COR-L47 (cell line): ENCODE results near the gene KCNIP1.
A peak's percentile ranks its signal among the peaks of the same experiment; 100 is the strongest.

Experiments used
- DNase-seq: peaks from one replicate; lab custom pipeline; 2025; lab: John Stamatoyannopoulos, UW

KCNIP1 gene

GRCh38 chr5:170628691-170629565 lies 125.1 kb downstream of the KCNIP1 start:
- no peak for DNase-seq

- DNase-seq = no peak
Measured at GRCh38 chr5:170629566-170630175, 125.9 kb downstream of the KCNIP1 start.

DNA sequence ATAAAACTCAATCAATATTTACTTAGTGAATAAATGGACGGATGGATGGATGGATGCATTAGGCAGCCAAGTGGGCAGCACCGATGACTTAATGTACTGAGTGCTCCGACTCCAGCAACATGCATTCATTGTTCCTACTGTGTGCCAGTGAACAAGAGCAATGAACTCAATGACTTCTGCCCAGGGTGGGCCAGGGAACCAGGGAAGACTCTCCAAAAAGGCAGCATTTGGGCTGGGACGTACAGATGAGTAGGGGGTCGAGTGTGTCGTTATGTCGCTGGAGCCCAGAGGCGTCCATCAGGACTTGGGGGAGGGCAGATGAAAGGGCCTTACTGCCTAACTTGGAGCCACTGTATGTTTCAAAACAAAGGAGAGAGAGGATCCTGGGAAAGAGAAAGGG lies 126.4 kb downstream of the KCNIP1 start:
- no peak for DNase-seq

- DNase-seq = no peak
Measured at GRCh38 chr5:170630711-170631141, 126.9 kb downstream of the KCNIP1 start.

DNA sequence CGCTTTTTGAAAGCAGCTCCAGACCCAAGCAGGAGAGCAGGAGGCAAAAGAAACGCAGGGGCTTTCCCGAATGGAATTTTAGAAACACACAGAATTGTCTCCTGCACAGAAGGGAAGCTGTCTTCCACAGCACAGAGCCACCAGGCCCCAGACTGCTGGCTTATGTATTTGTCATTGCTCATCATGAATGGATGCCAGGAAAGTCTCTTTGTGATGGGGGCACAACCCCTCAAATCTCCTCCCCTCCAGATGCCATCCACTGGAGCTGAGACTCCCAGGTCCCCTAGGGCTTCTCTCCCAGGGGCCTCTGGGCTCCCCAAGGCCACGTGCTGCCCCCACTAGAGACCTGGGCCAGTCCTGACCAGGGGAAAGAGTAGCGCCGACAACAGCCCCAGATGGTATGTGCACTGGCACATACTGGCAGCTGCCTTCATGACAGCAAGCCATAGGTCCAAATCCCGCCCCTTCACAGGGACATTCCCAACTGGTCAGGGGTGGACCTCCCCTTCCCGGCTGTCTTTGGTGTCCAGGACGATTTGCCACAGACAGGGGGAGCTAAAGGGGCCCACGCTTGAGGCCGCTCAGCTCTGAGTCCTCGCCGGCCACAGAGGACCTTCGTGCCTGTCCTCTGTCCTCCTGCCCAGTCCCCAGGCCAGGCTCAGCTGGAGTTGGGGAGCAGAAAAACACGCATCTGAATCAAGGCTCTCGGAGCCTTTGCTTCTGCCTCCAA lies 127.8 kb downstream of the KCNIP1 start:
- no peak for DNase-seq

DNA sequence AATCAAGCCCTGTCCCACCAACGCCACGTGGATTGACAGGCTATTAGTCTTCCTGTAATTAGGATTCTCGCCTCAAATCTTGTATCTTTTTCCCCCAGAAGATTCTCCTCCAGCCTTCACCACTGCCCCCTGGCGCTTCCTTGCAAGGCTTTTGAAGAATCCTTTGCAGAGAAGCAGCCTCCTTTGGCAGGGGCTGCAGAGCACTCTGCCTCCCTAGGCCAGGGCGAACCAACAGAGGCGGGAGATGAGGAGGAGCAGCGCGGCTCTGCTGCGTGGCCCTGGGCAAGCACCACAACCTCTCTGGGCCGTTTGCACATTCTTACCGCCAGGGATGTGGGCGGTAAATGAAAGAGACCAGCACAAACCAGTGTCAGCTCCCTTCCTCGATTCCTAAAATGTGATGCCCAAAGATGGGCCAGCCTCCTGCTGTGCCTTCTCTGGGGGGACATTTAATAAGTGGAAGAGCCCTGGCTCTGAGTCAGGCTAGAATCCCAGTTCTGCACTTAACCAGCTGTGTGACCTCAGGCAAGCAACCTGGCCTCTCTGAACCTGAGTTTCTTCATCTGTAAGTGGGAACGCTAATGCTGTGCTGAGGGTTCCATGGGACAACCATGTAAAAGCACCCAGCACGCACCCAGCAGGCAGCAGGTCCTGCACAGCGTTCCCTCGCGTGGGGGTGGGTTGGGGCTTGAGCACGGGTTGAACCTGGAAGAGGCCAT lies 128.6 kb downstream of the KCNIP1 start:
- no peak for DNase-seq

DNA sequence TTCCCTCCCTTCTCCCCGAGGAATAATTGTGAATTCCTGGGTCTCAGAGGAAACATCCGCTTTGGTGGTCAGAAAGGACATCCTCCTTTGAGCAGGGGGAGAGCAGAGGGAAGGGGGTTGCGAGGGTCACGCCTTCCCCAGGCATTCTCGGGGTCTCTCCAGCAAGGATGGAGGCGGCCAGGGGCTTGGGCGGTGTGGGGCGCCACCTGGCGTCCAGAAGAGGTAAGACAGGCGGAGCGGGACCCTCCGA lies 129.1 kb downstream of the KCNIP1 start:
- peak; percentile 29 for DNase-seq

DNA sequence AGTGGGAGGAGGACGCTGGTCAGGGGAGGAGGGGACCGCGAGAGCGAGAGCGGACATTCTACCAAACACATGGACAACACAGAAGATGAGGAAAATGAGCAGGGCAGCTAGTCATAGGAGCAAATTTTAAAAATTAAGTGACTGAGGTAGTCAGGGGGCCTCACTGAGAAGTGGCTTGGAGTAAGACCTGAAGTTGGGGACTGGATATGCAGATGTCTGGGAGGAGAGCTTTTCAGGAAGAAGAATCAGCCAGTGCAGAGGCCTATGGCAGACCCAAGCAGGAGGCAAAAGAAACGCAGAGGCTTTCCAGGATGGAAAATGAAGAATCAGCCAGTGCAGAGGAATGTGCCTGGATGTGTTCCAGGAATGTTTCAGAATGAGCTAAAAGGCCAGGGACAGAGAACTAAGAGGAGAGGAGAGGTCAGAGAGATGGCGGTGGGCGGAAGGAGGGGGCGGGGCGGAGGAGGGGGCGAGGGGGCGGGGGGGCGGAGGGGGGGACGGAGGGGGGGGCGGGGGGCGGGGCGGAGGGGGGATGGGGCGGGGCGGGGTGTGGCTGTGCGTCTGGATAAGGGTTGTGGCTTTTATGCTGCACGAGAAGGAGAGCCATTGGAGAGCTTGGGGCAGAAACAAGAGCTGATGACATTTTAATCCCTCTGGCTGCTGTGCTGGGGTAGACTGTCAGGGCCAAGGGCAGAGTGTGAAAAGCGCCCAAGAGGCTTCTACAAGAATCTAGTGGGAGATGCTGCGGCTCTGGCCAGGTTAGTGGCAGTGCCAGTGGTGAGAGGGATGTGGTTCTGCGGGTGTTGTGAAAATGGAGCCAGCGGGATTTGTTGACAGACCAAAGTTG lies 129.6 kb downstream of the KCNIP1 start:
- no peak for DNase-seq

GRCh38 chr5:170634256-170634990 lies 130.6 kb downstream of the KCNIP1 start:
- no peak for DNase-seq

GRCh38 chr5:170635706-170636105 lies 131.9 kb downstream of the KCNIP1 start:
- DNase-seq = no peak

DNA sequence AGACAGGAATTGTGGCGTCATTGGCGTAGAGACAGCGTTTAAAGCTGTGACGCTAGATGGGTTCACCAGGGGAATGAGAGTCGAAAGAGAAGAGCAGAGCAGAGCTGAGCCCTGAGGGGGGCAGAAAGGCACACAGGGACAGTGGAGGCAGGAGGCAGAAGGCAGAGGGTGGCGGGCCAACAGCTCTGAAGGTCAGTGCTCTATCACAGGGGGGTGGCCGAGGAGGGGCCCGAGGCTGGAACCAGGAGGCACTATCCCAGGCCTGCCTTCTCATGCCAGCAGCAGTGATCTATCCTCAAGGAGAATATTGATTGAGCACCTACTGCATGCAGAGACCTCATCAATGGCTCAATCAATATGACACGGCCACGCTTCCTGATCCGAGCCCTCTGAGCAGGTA lies 132.4 kb downstream of the KCNIP1 start:
- DNase-seq = no peak

GRCh38 chr5:170636801-170637477 lies 133.1 kb downstream of the KCNIP1 start:
- no peak for DNase-seq

DNA sequence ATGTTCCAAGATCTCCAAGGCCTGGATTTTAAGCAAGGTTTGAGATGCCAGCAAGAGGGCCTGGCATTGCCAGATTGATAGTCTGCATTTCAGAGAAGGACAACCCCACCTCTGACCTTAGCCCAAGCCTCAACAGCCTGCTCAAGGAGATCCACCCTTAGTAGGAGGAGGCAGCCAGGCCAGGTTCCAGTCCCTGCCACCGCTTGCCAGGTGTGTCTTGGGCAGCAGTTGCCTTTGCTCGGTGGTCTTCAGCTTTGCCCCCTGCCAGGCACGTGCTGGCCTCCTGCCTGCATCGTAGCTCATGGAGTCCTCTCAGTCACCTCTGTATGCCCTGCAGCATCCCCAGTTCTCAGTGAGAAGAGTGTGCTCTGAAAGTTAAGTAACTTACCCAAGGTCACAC lies 134.2 kb downstream of the KCNIP1 start:
- no peak for DNase-seq

- peak; percentile 65 for DNase-seq
Measured at GRCh38 chr5:170638454-170639220, 134.8 kb downstream of the KCNIP1 start.

DNA sequence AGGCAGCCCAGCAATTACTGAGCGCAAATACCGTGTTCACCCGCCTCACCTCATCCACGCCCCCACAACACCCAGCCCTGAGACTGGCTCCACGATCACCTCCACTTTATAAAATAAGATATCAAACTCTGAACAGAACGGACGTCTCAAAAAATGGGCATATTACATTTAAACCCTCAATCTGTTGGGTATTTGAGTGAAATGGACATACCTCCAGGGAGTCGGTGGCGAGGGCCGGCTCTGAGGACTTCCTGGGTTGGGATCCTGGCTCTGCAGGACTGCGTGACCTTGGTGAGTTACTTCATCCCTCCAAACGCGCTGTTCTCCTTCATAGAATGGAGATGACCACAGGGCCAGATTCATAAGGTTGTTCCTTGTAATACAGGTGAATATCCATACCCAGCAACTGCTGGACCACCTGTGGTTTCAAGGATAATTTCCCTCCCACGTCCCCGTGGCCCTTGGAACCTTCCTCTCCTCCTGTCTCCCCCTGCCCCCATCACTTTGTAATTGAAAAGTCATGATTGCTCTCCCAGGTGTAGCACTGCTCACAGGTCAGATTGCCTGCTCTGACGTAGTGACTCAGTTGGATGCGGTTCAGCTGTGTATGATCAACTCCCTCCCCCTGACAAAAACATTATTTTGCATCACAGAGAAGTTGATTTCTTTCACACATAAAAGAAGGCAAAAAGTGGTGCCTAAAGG lies 135.6 kb downstream of the KCNIP1 start:
- DNase-seq = no peak

DNA sequence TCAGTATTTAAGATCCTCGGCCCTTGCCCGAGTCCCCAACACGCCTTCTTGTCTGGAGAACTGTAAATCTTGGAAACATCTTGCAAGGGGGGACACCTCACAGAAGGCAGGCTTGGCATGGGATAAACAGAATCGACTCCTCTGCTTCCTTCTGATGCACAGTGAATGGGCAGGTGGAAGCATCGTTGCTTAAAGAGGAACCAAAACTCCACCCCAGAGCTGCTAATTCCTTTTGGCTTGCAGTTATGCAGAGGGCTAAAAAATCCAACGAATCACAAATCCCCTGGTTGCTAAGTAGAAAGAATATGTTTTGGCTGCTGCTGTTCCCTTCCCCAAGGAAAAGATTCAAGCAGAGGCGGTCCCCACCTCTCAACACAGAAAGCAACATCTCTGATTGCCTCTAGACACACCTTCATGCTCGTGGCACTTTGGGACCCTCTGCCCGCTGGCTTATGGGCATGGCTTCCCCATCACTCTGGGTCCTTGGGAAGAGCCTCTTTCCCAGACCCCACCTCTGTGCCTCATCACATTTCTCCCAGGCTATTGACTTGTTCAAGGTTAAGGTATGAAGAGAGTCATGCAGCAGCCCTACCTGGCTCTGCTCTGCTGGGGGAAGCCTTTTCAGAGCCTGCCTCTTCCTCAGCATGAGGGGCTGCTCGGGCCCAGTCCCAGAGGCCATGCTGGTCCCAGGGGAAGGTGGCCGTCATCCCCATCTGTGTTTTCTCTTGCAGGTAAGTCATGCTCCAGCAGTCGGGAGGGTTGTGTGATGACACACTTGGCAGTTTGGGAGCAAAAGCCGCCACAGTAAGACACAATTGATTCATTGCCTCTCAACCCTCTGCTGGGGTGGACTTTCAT lies 137.1 kb downstream of the KCNIP1 start:
- no peak for DNase-seq

GRCh38 chr5:170641589-170642031 lies 137.8 kb downstream of the KCNIP1 start:
- no peak for DNase-seq
